Hepatocyte (in vitro differentiated cells): ENCODE measurements around the gene TTC39B. TPM values are rescaled to one million over a fixed set of nuclear protein-coding genes. Genes with fewer than 3 reads are reported as not detected.

ENCODE experiments used
- DNase-seq: peaks from one replicate; pipeline ENCODE4 v3.0.0-alpha.2; 2016; ENCODE audit warnings: low spot score
- H2AFZ ChIP-seq: fragments of 200-600 bp; sonication (generic); 2 replicates; pipeline ENCODE4 v1.6.0; 2016; ENCODE audit warnings: antibody characterized with exemption, mild to moderate bottlenecking
- H3K27ac ChIP-seq: fragments of 200-600 bp; sonication (generic); 2 replicates; pipeline ENCODE4 v1.5.1; 2016; ENCODE audit warnings: mild to moderate bottlenecking
- H3K27me3 ChIP-seq: fragments of 200-600 bp; sonication (generic); 2 replicates; pipeline ENCODE4 v1.6.1; 2016
- H3K36me3 ChIP-seq: fragments of 200-600 bp; sonication (generic); replicated peaks from 2 replicates; pipeline ENCODE4 v1.5.1; 2016; ENCODE audit warnings: low read depth; ENCODE audit not compliant: insufficient read depth
- H3K4me1 ChIP-seq: fragments of 200-600 bp; sonication (generic); 2 replicates; pipeline ENCODE4 v1.5.1; 2016; ENCODE audit warnings: mild to moderate bottlenecking, moderate library complexity; ENCODE audit not compliant: insufficient read depth
- H3K4me2 ChIP-seq: fragments of 200-600 bp; sonication (generic); 2 replicates; pipeline ENCODE4 v1.6.0; 2016
- H3K4me3 ChIP-seq: fragments of 200-600 bp; sonication (generic); 2 replicates; pipeline ENCODE4 v1.5.1; 2016; ENCODE audit warnings: mild to moderate bottlenecking
- H3K79me2 ChIP-seq: fragments of 200-600 bp; sonication (generic); 2 replicates; pipeline ENCODE4 v1.6.0; 2017; ENCODE audit warnings: mild to moderate bottlenecking
- H3K9me2 ChIP-seq: fragments of 200-600 bp; sonication (generic); replicated peaks from 2 replicates; pipeline ENCODE4 v1.6.0; 2017; ENCODE audit warnings: mild to moderate bottlenecking; ENCODE audit not compliant: insufficient read depth
- H3K9me3 ChIP-seq: fragments of 200-600 bp; sonication (generic); 2 replicates; pipeline ENCODE4 v1.5.1; 2016; ENCODE audit warnings: low read depth, mild to moderate bottlenecking
- H4K20me1 ChIP-seq: fragments of 200-600 bp; sonication (generic); 2 replicates; pipeline ENCODE4 v1.6.0; 2016; ENCODE audit warnings: mild to moderate bottlenecking; ENCODE audit not compliant: insufficient read depth, poor library complexity, severe bottlenecking
- EZH2 ChIP-seq: fragments of 200-600 bp; sonication (generic); IDR thresholded peaks from 2 replicates; pipeline ENCODE4 v1.6.1; 2016; ENCODE audit warnings: antibody characterized with exemption, mild to moderate bottlenecking, borderline replicate concordance
- EZH2phosphoT487 ChIP-seq: fragments of 200-600 bp; sonication (generic); IDR thresholded peaks from one replicate; pipeline ENCODE4 v1.6.1; 2018; ENCODE audit warnings: antibody characterized with exemption, mild to moderate bottlenecking, low read depth, moderate library complexity; ENCODE audit not compliant: unreplicated experiment, severe bottlenecking
- WGBS: methylation state at CpG from one replicate; pipeline ENCODE4 v1.1.6; 2016; ENCODE audit warnings: low lambda C conversion rate; ENCODE audit errors: missing lambda C conversion rate; 5-methylcytosine and 5-hydroxymethylcytosine counted together
- polyA plus RNA-seq: library from polyadenylated mRNA; unstranded; fragments of >200 nt; fragmentation: Nextera tagmentation; extraction: Ambion mirVana; gene quantifications from 2 replicates; pipeline ENCODE4 v1.2.1, GENCODE V29; 2016
- total RNA-seq: library from RNA; depleted of rRNA; stranded (reverse); fragments of >200 nt; gene quantifications from 2 replicates; pipeline ENCODE4 v1.2.3, GENCODE V29; 2014
- TF ChIP-seq, protein P1 (sequence below): fragments of 200-600 bp; sonication (generic); IDR thresholded peaks from 2 replicates; pipeline ENCODE4 v1.5.1; 2016; ENCODE audit warnings: antibody characterized with exemption, mild to moderate bottlenecking; ENCODE audit not compliant: poor library complexity

Gene TTC39B
- total and polyA plus RNA-seq, 2 experiments from 2014 or later, result 2.6 to 15.7 TPM

DNA sequence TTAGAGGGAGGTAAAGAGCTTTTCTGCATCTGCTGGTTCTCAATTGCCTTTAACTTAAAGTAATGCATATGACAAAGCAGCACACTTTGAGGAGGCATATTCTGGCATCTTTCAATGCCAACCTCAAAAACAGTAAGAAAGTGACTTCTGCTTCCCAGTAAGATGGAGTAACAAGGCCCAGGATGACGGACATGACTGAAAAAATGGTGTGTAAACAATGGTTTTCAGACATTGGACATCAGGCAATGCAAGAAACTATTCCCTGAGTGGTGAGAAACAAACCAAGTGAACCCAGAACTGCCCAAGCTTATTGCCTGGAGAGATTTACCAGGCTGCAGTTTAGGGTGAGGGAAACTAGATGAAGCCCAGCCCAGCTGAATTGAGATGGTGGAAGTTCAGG, 39.8 kb upstream of the TTC39B start:
- H3K9me3 ChIP-seq, result no peaks in the 10 kb centered on the region
- no peak for DNase-seq
- H3K9me2 ChIP-seq, result no peaks in the 10 kb centered on the region
- no peaks in the 10 kb centered on the region for H3K79me2 ChIP-seq
- 10% methylated on average over 1 of the region's 1 CpG for WGBS
- H3K36me3 ChIP-seq, result no peaks in the 10 kb centered on the region
- no peak overlapping the region for H2AFZ ChIP-seq
- TF ChIP-seq, protein P1, sequence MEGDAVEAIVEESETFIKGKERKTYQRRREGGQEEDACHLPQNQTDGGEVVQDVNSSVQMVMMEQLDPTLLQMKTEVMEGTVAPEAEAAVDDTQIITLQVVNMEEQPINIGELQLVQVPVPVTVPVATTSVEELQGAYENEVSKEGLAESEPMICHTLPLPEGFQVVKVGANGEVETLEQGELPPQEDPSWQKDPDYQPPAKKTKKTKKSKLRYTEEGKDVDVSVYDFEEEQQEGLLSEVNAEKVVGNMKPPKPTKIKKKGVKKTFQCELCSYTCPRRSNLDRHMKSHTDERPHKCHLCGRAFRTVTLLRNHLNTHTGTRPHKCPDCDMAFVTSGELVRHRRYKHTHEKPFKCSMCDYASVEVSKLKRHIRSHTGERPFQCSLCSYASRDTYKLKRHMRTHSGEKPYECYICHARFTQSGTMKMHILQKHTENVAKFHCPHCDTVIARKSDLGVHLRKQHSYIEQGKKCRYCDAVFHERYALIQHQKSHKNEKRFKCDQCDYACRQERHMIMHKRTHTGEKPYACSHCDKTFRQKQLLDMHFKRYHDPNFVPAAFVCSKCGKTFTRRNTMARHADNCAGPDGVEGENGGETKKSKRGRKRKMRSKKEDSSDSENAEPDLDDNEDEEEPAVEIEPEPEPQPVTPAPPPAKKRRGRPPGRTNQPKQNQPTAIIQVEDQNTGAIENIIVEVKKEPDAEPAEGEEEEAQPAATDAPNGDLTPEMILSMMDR, result no peak
- TF ChIP-seq EZH2phosphoT487 (no peak), EZH2 (no peak)
- H4K20me1 ChIP-seq, result no peaks in the 10 kb centered on the region
- no peak overlapping the region for H3K27ac ChIP-seq
- no peak overlapping the region for H3K4me2 ChIP-seq
- H3K4me3 ChIP-seq, result no peak overlapping the region
- no peaks in the 10 kb centered on the region for H3K27me3 ChIP-seq
- no peaks in the 10 kb centered on the region for H3K4me1 ChIP-seq

DNA sequence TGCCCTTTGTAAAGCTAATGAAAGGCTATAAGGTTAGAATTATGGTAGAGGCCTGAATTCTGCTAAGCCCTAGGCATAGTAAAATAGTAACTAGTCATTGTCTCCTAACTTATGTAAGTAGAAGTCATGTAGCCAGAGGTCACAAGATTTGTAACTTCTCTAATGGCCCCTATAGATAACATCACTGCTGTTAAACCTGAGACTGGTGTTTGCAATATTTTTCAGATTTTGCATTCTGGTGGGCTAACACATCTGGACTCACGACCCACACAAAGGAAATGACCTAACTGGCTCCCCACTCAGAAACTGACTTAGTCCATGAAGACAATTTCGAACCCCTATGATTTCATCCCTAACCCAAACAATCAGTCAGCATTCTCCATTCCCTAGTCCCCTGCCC, 37.2 kb upstream of the TTC39B start:
- Histone ChIP-seq H3K4me2 (no peak overlapping the region), H3K4me3 (no peak overlapping the region), H2AFZ (no peak overlapping the region), H3K9me3 (no peaks in the 10 kb centered on the region), H3K27ac (no peak overlapping the region), H4K20me1 (no peaks in the 10 kb centered on the region), H3K4me1 (no peaks in the 10 kb centered on the region), H3K9me2 (no peaks in the 10 kb centered on the region), H3K36me3 (no peaks in the 10 kb centered on the region), H3K79me2 (no peaks in the 10 kb centered on the region), H3K27me3 (no peaks in the 10 kb centered on the region)
- WGBS, result 71% methylated on average over 2 of the region's 2 CpGs
- DNase-seq, result no peak
- TF ChIP-seq EZH2phosphoT487, result no peak
- no peak for TF ChIP-seq EZH2
- TF ChIP-seq, protein P1, result no peak

DNA sequence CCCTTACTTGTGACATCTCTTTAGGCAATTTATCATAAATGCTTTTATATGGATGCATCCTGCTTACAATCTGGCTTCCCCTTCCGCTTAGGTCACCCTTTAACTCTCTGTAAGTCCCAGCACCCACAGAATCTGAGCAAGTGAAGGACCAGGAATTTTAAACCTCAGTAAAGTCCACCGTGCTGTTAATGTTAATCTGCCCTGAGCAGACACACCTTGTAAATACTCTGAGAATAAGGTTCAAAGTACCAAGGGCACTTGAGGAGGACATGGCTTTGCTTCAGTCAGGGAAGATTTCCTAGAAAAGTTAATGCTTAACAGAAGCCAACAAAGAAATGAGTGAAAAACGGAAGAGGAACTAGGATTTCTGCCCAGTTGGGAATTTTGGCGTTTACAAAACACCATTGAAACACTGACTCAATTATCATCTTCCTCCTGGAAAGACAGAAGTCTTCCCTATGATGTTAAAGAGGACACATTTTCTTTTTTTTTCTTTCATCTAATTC, 26.4 kb upstream of the TTC39B start:
- no peaks in the 10 kb centered on the region for H3K27me3 ChIP-seq
- peak; percentile 58 for DNase-seq
- no peaks in the 10 kb centered on the region for H3K36me3 ChIP-seq
- peak overlapping the region; percentile 75 for H3K27ac ChIP-seq
- 19% methylated on average over 4 of the region's 4 CpGs for WGBS
- H3K9me3 ChIP-seq, result no peaks in the 10 kb centered on the region
- no peaks in the 10 kb centered on the region for H4K20me1 ChIP-seq
- peaks cover 5% of the 10 kb centered on the region for H3K4me1 ChIP-seq
- no peak overlapping the region for H3K4me3 ChIP-seq
- no peaks in the 10 kb centered on the region for H3K9me2 ChIP-seq
- TF ChIP-seq, protein P1, result no peak
- TF ChIP-seq EZH2phosphoT487, result no peak
- no peak for TF ChIP-seq EZH2
- H2AFZ ChIP-seq, result no peak overlapping the region
- H3K79me2 ChIP-seq, result no peaks in the 10 kb centered on the region
- H3K4me2 ChIP-seq, result peak overlapping the region; percentile 39

DNA sequence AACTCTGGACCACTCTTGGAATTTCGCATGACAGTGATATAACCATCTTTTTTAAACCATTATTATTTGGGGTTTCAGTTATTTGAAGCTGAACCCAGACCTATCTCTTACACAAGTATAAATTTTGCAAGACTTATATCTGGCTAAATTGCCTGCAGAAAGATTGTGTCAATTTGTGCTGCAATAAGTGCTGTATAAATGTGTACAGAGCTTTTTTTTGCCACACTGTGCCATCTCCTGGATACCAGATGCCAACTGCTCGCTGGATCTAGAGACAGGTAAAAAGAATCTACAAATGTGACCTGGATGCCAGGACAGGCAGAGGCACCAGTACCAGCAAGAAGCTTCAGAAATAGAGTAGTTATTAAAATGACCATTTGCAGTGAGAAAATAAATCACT, 25.9 kb upstream of the TTC39B start:
- no peaks in the 10 kb centered on the region for H3K36me3 ChIP-seq
- no peak overlapping the region for H2AFZ ChIP-seq
- no peaks in the 10 kb centered on the region for H4K20me1 ChIP-seq
- no peak overlapping the region for H3K4me3 ChIP-seq
- peaks cover 5% of the 10 kb centered on the region for H3K4me1 ChIP-seq
- no peaks in the 10 kb centered on the region for H3K27me3 ChIP-seq
- H3K4me2 ChIP-seq, result peak overlapping the region; percentile 14
- no peaks in the 10 kb centered on the region for H3K79me2 ChIP-seq
- H3K9me2 ChIP-seq, result no peaks in the 10 kb centered on the region
- no peaks in the 10 kb centered on the region for H3K9me3 ChIP-seq
- DNase-seq, result no peak
- H3K27ac ChIP-seq, result peak overlapping the region; percentile 68
- TF ChIP-seq EZH2 (no peak), EZH2phosphoT487 (no peak)
- TF ChIP-seq, protein P1, result no peak
- 92% methylated on average over 2 of the region's 2 CpGs for WGBS
